ENCODE results near the gene ASXL1.
"Not testable (repeated sequence)": the region's sequence is repeated elsewhere in the genome, so short reads cannot be mapped to it uniquely, and the experiment has no call there.

ASXL1 gene

DNA sequence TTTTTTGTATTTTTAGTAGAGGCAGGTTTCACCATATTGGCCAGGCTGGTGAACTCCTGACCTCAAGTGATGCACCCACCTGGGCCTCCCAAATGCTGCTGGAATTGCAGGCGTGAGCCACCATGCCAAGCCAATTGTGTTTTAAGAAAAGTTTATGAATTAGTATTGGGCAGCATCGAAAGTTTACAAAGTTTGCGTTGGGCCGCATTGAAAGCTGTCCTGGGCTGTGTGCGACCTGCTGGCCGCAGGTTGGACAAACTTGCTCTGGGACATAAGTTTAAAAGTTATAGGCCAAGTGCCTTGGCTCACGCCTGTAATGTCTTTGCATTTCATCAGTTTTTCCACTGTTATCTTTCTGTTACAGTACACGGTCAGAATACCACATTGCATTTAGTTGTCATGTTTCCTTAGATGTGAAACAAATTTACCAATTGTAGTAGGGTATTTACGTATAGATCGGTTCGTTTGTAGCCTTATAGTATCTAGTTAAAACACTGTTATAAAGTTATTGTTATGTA is 39.5 kb downstream of the ASXL1 start:
- Histone ChIP-seq H3K27me3 (ENCODE audit: control insufficient read depth in 2 of 2, insufficient read depth in 2 of 2, low read length in 2 of 2) (no peaks in the 10 kb centered on the region), H3K27ac (ENCODE audit: low read depth in 2 of 2, low read length in 2 of 2) (no peak overlapping the region), H3K9me3 (ENCODE audit: control insufficient read depth in 2 of 2, low read length in 2 of 2) (no peaks in the 10 kb centered on the region), H3K4me3 (ENCODE audit: low read length in 2 of 2) (no peak overlapping the region), H3K36me3 (ENCODE audit: control insufficient read depth in 2 of 2, insufficient read depth in 2 of 2, low read length in 2 of 2) (peaks cover 0 to 2% of the 10 kb centered on the region in 2 donors), H3K4me1 (ENCODE audit: control insufficient read depth in 2 of 2, insufficient read depth in 2 of 2, low read length in 2 of 2) (peaks cover 0 to 2% of the 10 kb centered on the region in 2 donors), H3K9ac (ENCODE audit: low read depth in 1 of 2, low read length in 2 of 2) (no peak overlapping the region)

DNA sequence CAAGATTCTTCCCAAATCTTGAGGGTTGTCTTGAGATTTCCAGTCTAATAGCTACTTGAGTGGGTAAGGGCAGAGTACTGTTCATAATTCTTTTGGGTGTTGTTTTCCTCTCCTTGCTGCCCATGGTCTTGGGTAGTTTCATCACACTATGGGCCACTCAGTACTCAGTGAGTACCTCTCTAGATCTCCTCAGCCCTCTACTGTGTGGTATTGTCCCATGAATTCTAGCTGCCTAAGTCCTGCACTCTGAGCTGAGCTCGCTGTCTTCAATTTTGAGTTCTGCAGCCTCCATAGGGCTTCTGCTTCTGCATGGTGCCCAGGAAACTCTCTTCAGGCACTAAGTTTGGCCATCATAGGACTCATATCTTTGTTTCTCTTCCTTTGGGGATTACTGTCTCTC is 42.3 kb downstream of the ASXL1 start:
- Histone ChIP-seq H3K4me1 (ENCODE audit: control insufficient read depth in 2 of 2, insufficient read depth in 2 of 2, low read length in 2 of 2) (peaks cover 0 to 2% of the 10 kb centered on the region in 2 donors), H3K27me3 (ENCODE audit: control insufficient read depth in 2 of 2, insufficient read depth in 2 of 2, low read length in 2 of 2) (no peaks in the 10 kb centered on the region), H3K9me3 (ENCODE audit: control insufficient read depth in 2 of 2, low read length in 2 of 2) (no peaks in the 10 kb centered on the region), H3K9ac (ENCODE audit: low read depth in 1 of 2, low read length in 2 of 2) (no peak overlapping the region), H3K27ac (ENCODE audit: low read depth in 2 of 2, low read length in 2 of 2) (no peak overlapping the region), H3K4me3 (ENCODE audit: low read length in 2 of 2) (no peak overlapping the region), H3K36me3 (ENCODE audit: control insufficient read depth in 2 of 2, insufficient read depth in 2 of 2, low read length in 2 of 2) (no peaks in the 10 kb centered on the region)

DNA sequence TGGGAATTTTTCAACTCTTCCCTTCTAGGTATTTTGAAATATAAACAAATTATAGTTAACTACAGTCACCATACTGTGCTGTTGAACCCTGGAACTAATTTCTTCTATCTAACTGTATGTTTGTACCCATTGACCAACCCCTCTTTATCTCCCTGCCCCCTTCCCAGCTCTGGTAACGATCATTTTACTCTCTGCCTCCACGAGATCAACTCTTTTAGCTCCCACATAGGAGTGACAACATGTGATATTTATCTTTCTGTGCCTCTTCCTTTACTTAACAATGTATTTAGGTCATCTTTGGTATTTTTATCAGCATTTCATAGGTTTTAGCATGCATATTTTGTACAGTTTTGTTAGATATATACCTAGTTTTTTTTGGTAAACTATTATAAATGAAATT is 45.9 kb downstream of the ASXL1 start:
- H3K27ac ChIP-seq (ENCODE audit: low read depth in 2 of 2, low read length in 2 of 2), result no peak overlapping the region
- H3K4me1 ChIP-seq (ENCODE audit: control insufficient read depth in 2 of 2, insufficient read depth in 2 of 2, low read length in 2 of 2), result no peaks in the 10 kb centered on the region
- H3K4me3 ChIP-seq (ENCODE audit: low read length in 2 of 2), result no peak overlapping the region
- H3K36me3 ChIP-seq (ENCODE audit: control insufficient read depth in 2 of 2, insufficient read depth in 2 of 2, low read length in 2 of 2), result peaks cover 0 to 3% of the 10 kb centered on the region in 2 donors
- H3K9ac ChIP-seq (ENCODE audit: low read depth in 1 of 2, low read length in 2 of 2), result no peak overlapping the region
- H3K27me3 ChIP-seq (ENCODE audit: control insufficient read depth in 2 of 2, insufficient read depth in 2 of 2, low read length in 2 of 2), result no peaks in the 10 kb centered on the region
- H3K9me3 ChIP-seq (ENCODE audit: control insufficient read depth in 2 of 2, low read length in 2 of 2), result no peaks in the 10 kb centered on the region

DNA sequence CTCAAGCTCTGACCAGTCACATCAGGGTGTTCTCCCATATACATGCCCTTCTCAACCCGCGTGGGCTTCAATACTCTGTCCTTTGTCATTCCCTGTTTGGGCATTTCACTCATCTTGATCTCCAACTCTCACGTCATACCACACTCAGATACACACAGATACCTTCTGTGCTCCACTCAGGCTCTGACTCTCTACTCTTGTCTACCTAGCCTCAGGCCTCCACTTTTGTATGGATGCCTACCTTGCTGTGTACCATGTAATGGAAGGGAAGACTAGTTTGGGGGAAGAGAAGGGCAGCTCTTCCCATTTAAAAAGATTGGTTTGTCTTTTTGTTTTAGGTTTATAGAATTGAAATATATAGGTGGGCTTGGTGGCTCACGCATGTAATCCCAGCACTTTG is 48.6 kb downstream of the ASXL1 start:
- H3K27ac ChIP-seq (ENCODE audit: low read depth in 2 of 2, low read length in 2 of 2), result no peak overlapping the region
- H3K27me3 ChIP-seq (ENCODE audit: control insufficient read depth in 2 of 2, insufficient read depth in 2 of 2, low read length in 2 of 2), result no peaks in the 10 kb centered on the region
- no peak overlapping the region for H3K9ac ChIP-seq (ENCODE audit: low read depth in 1 of 2, low read length in 2 of 2)
- no peak overlapping the region for H3K4me3 ChIP-seq (ENCODE audit: low read length in 2 of 2)
- H3K9me3 ChIP-seq (ENCODE audit: control insufficient read depth in 2 of 2, low read length in 2 of 2), result no peaks in the 10 kb centered on the region
- no peaks in the 10 kb centered on the region for H3K4me1 ChIP-seq (ENCODE audit: control insufficient read depth in 2 of 2, insufficient read depth in 2 of 2, low read length in 2 of 2)
- H3K36me3 ChIP-seq (ENCODE audit: control insufficient read depth in 2 of 2, insufficient read depth in 2 of 2, low read length in 2 of 2), result peaks cover 0 to 3% of the 10 kb centered on the region in 2 donors

- not testable (repeated sequence) for H3K9me3 ChIP-seq (ENCODE audit: control insufficient read depth in 2 of 2, low read length in 2 of 2); H3K4me1 ChIP-seq (ENCODE audit: control insufficient read depth in 2 of 2, insufficient read depth in 2 of 2, low read length in 2 of 2); H3K9ac ChIP-seq (ENCODE audit: low read depth in 1 of 2, low read length in 2 of 2); H3K27ac ChIP-seq (ENCODE audit: low read depth in 2 of 2, low read length in 2 of 2); H3K36me3 ChIP-seq (ENCODE audit: control insufficient read depth in 2 of 2, insufficient read depth in 2 of 2, low read length in 2 of 2); H3K27me3 ChIP-seq (ENCODE audit: control insufficient read depth in 2 of 2, insufficient read depth in 2 of 2, low read length in 2 of 2); H3K4me3 ChIP-seq (ENCODE audit: low read length in 2 of 2)
Measured at GRCh38 chr20:32407131-32407750, 49.1 kb downstream of the ASXL1 start.

- no peaks in the 10 kb centered on the region for H3K27me3 ChIP-seq (ENCODE audit: control insufficient read depth in 2 of 2, insufficient read depth in 2 of 2, low read length in 2 of 2)
- H3K27ac ChIP-seq (ENCODE audit: low read depth in 2 of 2, low read length in 2 of 2), result no peak overlapping the region
- no peak overlapping the region for H3K9ac ChIP-seq (ENCODE audit: low read depth in 1 of 2, low read length in 2 of 2)
- H3K9me3 ChIP-seq (ENCODE audit: control insufficient read depth in 2 of 2, low read length in 2 of 2), result no peaks in the 10 kb centered on the region
- H3K36me3 ChIP-seq (ENCODE audit: control insufficient read depth in 2 of 2, insufficient read depth in 2 of 2, low read length in 2 of 2), result peaks cover 0 to 3% of the 10 kb centered on the region in 2 donors
- no peaks in the 10 kb centered on the region for H3K4me1 ChIP-seq (ENCODE audit: control insufficient read depth in 2 of 2, insufficient read depth in 2 of 2, low read length in 2 of 2)
- no peak overlapping the region for H3K4me3 ChIP-seq (ENCODE audit: low read length in 2 of 2)
Measured at GRCh38 chr20:32411955-32412706, 54.0 kb downstream of the ASXL1 start.

DNA sequence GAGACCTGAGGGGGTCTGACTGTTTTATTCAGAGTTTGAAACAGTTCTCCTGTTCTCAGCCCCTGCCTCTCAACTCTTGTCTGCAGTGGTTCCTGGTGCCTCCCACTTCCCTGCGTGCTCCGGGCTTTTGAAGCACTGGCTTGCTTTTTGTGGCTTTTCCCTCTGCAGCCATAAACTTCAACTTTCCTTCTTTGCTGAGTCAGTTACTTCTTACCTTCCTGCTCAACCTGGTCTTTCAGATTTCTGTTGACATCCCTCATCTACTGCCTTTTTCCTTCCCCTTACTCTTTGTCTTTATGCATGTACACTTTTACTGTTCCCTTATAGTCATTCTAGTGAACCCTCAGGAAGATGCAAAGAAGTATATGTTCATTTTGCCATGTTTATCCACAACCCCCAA is 57.4 kb downstream of the ASXL1 start:
- Histone ChIP-seq H3K4me3 (ENCODE audit: low read length in 2 of 2) (no peak overlapping the region), H3K9me3 (ENCODE audit: control insufficient read depth in 2 of 2, low read length in 2 of 2) (no peaks in the 10 kb centered on the region), H3K9ac (ENCODE audit: low read depth in 1 of 2, low read length in 2 of 2) (no peak overlapping the region), H3K27ac (ENCODE audit: low read depth in 2 of 2, low read length in 2 of 2) (no peak overlapping the region), H3K4me1 (ENCODE audit: control insufficient read depth in 2 of 2, insufficient read depth in 2 of 2, low read length in 2 of 2) (no peaks in the 10 kb centered on the region), H3K27me3 (ENCODE audit: control insufficient read depth in 2 of 2, insufficient read depth in 2 of 2, low read length in 2 of 2) (no peaks in the 10 kb centered on the region), H3K36me3 (ENCODE audit: control insufficient read depth in 2 of 2, insufficient read depth in 2 of 2, low read length in 2 of 2) (peaks cover 0 to 3% of the 10 kb centered on the region in 2 donors)

- Histone ChIP-seq H3K9me3 (ENCODE audit: control insufficient read depth in 2 of 2, low read length in 2 of 2) (no peaks in the 10 kb centered on the region), H3K9ac (ENCODE audit: low read depth in 1 of 2, low read length in 2 of 2) (no peak overlapping the region), H3K27me3 (ENCODE audit: control insufficient read depth in 2 of 2, insufficient read depth in 2 of 2, low read length in 2 of 2) (no peaks in the 10 kb centered on the region), H3K27ac (ENCODE audit: low read depth in 2 of 2, low read length in 2 of 2) (no peak overlapping the region), H3K4me3 (ENCODE audit: low read length in 2 of 2) (no peak overlapping the region), H3K36me3 (ENCODE audit: control insufficient read depth in 2 of 2, insufficient read depth in 2 of 2, low read length in 2 of 2) (peaks cover 0 to 3% of the 10 kb centered on the region in 2 donors), H3K4me1 (ENCODE audit: control insufficient read depth in 2 of 2, insufficient read depth in 2 of 2, low read length in 2 of 2) (no peaks in the 10 kb centered on the region)
Measured at GRCh38 chr20:32416206-32416605, 58.1 kb downstream of the ASXL1 start.

GRCh38 chr20:32418376-32418775 is 60.2 kb downstream of the ASXL1 start:
- H3K4me1 ChIP-seq (ENCODE audit: control insufficient read depth in 2 of 2, insufficient read depth in 2 of 2, low read length in 2 of 2), result no peaks in the 10 kb centered on the region
- H3K27ac ChIP-seq (ENCODE audit: low read depth in 2 of 2, low read length in 2 of 2), result no peak overlapping the region

DNA sequence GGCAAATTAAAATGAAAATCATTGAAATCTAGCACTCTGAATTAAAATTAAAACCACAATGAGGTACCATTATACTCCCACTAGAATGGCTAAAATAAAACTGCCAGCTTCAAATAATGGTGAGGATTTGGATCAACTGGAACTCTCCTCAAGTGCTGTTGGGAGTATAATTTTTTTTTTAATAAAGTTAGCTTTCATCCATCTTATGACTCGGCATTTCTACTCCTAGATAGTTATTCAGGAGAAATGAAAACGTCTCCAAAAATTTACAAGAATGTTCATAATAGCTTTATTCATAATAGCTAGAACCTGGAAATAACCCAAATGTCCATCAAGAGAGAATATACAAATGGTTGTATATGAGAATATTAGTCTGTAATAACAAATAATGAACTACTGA is 63.2 kb downstream of the ASXL1 start:
- Histone ChIP-seq H3K27ac (ENCODE audit: low read depth in 2 of 2, low read length in 2 of 2) (no peak overlapping the region), H3K9ac (ENCODE audit: low read depth in 1 of 2, low read length in 2 of 2) (no peak overlapping the region), H3K27me3 (ENCODE audit: control insufficient read depth in 2 of 2, insufficient read depth in 2 of 2, low read length in 2 of 2) (no peaks in the 10 kb centered on the region), H3K36me3 (ENCODE audit: control insufficient read depth in 2 of 2, insufficient read depth in 2 of 2, low read length in 2 of 2) (peaks cover 0 to 3% of the 10 kb centered on the region in 2 donors), H3K4me3 (ENCODE audit: low read length in 2 of 2) (no peak overlapping the region), H3K4me1 (ENCODE audit: control insufficient read depth in 2 of 2, insufficient read depth in 2 of 2, low read length in 2 of 2) (no peaks in the 10 kb centered on the region), H3K9me3 (ENCODE audit: control insufficient read depth in 2 of 2, low read length in 2 of 2) (no peaks in the 10 kb centered on the region)

More at GRCh38 chr20:32418376-32418775, 60.2 kb downstream of the ASXL1 start:
- Histone ChIP-seq H3K9ac (ENCODE audit: low read depth in 1 of 2, low read length in 2 of 2) (no peak overlapping the region), H3K36me3 (ENCODE audit: control insufficient read depth in 2 of 2, insufficient read depth in 2 of 2, low read length in 2 of 2) (peaks cover 0 to 3% of the 10 kb centered on the region in 2 donors), H3K27me3 (ENCODE audit: control insufficient read depth in 2 of 2, insufficient read depth in 2 of 2, low read length in 2 of 2) (no peaks in the 10 kb centered on the region), H3K9me3 (ENCODE audit: control insufficient read depth in 2 of 2, low read length in 2 of 2) (no peaks in the 10 kb centered on the region), H3K4me3 (ENCODE audit: low read length in 2 of 2) (no peak overlapping the region)
